Measurements from ENCODE around the gene CST6.
"Not testable (repeated sequence)": the region's sequence is repeated elsewhere in the genome, so short reads cannot be mapped to it uniquely, and the experiment has no call there.

The CST6 gene

GRCh38 chr11:66015936-66016792 lies 4.4 kb downstream of the CST6 start:
- DNase-seq: no peak

- DNase-seq: no peak
Observed at GRCh38 chr11:66016793-66017177, 5.0 kb downstream of the CST6 start.

DNA sequence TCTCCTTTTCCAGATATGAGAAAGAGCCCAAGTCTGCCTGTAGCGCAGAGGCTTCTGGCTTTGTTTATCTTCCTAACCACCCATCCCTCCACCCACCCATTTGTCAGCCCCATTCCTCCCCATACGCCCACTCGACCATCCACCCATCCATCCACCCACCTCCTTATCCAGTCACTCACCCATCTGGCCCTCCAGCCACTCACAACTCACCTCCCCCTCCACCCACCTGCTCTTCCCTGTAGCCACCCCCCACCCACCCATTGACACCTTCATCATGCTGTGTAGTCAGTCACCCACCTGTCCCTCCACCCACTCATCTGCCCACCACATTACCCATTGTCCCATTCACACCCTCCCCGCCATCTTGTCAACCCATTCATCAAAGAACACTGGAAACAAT lies 5.5 kb downstream of the CST6 start:
- DNase-seq: no peak

GRCh38 chr11:66020212-66020611 lies 8.4 kb downstream of the CST6 start:
- no peak for DNase-seq

DNA sequence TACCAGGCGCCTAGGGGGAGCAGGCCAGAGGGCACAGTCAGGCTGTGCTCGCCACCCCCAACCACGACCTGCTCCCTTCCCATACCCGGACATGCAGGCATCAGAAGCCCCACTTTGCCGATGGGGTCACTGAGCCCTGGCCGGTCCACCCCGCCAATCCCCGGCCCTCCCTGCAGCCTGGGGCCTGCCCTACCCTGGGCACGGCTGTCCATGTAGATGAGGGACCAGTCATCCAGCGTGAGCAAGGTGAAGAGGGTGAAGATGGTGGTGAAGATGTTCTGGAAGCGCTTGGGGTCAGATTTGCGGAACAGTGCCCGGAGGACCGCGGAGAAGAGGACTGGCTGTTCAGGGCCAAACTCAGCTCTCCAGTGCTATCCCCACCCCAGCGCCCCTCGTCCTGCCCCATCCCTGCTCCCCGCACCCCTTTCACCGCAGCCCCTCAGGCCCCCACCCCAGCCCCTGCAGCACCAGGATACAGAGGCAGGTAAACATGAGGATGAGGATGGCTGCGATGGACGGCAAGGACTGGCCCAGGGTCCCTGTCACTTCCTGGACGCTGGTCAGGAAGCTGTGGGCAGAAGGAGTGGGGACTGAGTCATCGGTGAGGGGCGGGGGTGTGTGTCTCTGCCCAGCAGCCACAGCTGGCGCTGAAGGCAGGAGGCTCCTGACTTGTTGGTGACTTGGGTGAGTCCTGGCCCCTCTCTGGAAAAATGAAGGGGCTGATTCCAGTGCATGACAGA lies 9.0 kb downstream of the CST6 start:
- DNase-seq: peak; percentile 25

- peak; percentile 18 for DNase-seq
Observed at GRCh38 chr11:66022401-66023185, 10.8 kb downstream of the CST6 start.

- not testable (repeated sequence) for DNase-seq
Observed at GRCh38 chr11:66023186-66023440, 11.3 kb downstream of the CST6 start.

GRCh38 chr11:66026017-66026529 lies 14.3 kb downstream of the CST6 start, which contains the start of gene CATSPER1:
CATSPER1 (minus strand) TSS chr11:66026479; CDS start chr11:66026379, 100 bp downstream.
- DNase-seq: no peak

DNA sequence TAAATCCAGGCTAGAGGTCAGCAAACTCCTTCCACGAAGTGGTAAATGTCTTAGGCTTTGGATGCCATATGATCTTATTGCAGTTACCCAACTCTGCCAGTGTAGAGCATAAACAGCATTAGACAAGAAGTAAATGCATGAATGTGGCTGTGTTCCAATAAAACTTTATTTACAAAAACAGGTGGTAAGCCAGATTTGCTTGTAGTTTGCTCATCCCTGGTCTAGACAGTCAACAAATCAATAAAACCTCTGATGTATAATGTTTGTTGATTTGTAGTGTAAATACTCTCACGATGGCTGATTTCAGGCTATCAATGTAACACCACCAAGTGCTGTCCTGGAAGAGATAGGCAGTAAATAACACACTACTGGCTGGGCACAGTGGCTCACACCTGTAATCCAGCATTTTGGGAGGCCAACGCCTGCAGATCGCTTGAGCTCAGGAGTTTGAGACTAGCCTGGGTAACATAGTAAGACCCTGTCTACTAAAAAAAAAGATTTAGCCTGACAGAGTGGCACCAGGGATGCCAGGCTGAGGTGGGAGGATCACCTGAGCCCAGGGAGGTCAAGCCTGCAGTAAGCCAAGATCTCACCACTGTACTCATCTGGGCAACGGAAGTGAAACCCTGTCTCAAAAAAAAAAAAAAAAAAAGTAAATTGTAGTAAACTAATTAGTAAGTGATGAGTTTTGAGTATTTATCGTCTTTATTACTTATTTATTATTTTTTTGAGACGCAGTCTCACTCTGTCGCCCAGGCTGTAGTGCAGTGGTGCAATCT lies 21.3 kb downstream of the CST6 start:
- no peak for DNase-seq

DNA sequence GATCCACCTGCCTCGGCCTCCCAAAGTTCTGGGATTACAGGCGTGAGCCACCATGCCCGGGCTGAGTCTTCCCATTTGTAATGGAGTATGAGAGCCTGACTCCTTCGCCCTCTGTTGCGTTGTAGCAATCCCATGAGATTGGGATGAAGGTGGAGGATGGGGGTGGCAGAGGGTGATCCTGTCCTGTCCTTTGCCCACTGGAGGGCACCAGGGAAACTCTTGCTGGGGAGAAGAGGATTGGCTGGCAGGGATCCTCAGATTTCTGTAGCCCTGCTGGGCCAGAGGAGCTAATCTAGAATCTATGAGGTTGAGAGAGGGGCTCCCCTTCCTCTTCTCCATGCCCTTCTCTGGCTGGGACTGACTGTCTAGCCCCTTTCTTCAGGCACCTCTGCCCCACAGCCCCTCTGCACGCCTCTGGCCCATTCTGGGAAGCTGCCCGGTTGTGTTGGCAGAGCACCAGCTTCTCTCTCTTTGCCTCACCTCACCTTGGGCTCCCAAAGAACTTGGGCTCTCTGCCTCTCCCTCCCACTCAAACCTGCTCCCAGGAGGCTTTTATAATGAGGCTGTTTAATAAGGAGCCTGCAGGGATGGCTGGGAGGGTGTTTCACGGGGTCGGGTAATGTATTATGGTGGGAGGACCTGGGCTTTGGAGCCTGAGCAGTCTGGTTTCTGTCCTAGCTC lies 24.0 kb downstream of the CST6 start:
- DNase-seq: no peak

DNA sequence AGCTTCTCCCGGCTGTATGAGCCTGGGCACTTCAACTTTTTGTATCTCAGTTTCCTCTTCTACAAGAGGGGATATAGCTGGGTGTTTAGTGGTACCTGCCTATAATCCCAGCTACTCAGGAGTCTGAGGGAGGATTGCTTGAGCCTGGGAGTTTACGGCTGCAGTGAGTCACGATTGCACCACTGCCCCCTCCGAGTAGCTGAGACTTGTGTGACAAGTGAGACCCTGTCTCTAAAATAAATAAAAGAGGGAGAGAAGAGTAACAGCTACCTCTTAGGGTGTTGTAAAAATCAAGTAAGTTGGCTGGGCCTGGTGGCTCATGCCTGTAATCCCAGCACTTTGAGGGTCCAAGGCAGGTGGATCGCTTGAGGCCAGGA lies 24.5 kb downstream of the CST6 start:
- DNase-seq: no peak

DNA sequence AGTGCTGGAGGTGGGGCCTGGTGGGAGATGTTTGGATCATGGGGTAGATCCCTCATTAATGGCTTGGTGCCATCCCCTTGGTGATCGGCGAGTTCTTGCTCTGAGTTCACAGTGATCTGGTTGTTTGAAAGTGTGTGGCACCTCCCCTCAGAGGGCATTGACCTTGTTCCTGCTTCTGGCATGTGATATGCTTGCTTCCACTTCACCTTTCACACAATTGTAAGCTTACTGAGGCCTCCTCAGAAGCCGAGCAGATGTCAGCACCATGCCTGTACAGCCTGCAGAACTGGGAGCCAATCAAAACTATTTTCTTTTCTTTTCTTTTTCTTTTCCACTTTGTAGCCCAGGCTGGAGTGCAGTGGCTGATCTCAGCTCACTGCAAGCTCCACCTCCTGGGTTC lies 25.5 kb downstream of the CST6 start:
- no peak for DNase-seq

DNA sequence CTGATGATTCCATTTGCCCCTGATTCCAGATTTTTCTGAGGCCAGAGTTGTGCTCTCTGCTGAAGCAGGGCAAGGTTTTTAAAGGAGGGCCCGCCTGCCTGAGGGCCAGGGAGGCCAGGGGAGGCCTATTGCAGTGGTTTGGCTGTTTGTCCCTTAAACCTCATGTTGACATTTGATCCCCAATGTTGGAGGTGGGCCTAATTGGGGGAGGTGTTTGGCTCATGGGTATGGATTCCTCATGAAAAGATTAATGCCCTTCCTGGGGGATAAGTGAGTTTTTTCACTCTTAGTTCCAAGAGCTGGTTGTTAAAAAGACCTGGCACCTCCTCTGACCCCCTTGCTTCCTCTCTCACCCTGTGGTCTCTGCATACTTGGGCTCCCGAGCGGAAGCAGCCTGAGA lies 28.0 kb downstream of the CST6 start:
- no peak for DNase-seq

DNA sequence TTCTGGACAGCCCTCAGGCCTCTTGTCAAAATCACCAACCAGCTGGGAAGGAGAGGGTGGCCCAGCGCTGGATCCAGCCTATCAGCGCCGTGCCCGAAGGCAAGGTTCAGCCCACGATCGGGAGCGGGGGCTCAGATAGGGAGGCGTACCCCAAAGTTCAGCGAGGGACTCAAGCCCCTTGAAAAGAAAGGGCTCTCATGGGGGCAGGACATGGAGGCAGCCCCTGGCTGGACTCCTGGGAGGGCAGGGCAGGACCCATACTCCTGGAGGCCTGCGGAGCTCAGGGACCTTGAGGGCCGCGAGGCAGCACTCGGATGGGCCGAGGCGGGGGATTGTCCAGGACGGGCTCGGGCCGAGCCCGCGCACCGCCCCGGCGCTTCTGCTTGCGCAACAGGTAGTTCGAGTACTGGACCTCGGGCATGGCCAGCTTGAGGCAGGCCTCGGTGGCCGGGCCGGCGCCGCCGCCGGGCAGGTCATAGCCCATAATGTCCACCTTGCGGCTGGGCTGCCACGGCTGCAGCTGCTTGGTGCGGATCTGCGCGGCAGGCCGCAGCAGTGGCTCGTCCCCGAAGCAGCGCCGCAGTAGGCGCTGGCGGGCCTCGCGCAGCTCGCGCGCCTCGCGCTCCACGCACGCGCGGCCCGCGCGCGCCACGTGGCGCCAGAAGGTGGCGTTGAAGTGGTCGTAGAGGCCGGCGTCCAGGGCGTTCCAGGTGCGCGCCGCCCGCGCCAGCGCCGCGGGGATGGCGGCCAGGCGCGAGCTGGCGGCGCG lies 30.6 kb downstream of the CST6 start:
- DNase-seq: no peak

DNA sequence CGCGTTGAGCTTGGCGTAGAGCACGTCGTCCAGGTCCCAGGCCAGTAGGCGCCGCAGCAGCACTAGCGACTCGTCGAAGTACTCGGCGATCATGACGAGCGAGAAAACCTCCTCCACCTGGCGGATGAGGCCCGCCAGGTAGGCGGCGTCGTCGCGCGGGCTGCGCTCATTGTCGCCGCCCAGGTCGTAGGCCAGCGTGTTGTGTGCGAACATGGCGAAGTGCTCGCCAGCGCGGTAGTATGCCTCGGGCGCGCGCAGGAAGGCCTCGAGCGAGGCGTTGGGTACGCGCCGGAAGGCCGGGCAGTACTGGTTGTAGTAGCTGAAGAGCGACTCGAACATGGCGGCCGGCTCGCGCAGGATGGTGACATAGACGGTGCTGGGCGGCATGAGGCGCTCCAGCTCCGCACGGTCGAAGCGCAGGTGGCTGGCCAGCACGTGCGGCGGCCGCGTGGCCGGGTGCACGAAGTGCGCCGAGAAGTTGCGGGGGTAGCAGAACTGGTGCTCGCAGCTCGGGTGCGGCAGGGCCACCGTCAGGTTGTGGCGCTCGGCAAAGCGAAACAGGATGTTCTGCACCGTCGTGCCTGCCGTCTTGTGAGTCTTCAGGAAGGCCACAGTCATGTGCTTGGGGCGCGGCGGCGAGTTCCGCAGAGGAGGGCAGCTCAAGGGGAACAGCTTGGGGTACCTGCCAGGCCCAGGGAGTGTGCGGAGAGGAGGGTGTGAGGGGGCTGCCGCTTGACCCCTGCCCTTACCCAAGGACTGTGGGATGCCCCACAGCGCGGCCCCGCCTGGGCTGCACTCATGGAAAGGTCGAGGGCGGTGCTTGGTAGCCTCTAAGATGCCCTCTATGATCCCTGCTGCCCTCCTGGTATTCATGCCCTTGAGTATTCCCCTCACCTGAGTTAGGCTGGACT lies 31.4 kb downstream of the CST6 start:
- no peak for DNase-seq

DNA sequence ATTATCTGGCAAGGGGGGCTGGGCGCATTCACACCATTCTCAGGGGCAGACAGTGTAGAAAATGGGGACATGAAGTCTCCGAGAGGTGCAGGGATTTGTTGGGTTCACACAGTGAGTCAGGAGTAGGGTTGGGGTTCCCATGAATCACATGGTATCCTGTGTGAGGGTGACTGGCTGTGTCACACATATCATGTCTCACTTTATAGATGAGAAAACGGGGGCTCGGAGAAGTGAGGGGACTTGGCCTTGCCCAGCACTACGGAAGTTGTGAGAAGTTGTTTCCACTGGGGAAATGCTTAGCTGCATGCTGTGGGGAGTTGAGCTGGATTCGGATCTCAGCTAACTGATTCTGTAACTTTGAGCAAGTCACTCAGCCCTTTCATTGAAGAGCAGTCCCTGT lies 32.9 kb downstream of the CST6 start:
- DNase-seq: no peak

DNA sequence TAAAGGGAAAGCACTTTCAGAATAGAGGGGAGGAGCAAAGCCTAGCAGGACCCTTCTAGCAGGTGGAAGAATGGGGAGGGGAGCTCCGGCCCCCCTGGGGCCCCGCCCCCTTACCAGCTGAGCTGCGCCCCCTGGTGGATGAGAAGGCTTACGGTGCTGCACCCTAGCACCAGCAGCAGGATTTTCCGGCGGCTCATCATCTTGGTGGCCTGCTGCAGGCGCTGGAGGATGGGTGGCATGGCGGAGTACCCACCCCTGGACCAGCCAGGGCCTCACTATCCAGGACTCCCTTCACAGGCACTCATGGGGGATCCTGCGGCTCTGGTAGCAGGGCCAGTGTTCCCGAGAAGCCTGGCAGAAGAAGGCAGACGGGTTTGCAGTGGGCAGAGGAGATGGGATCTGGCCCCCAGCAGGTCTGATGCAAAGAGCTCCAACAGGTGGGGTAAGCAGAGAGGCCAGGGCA lies 33.4 kb downstream of the CST6 start:
- peak; percentile 65 for DNase-seq

GRCh38 chr11:66046901-66047300 lies 35.1 kb downstream of the CST6 start:
- DNase-seq: no peak

- no peak for DNase-seq
Observed at GRCh38 chr11:66047541-66048365, 35.9 kb downstream of the CST6 start.

Measured in amniotic stem cell (primary cell).